HL-60 (cell line): ENCODE data around the gene IGFN1.

Source experiments
- DNase-seq, 2 experiments: peaks; one replicate each; pipeline ENCODE4 v3.0.0-alpha.2; 2010 to 2020; ENCODE audit warnings: low read depth in 1 of 2, low spot score in 1 of 2
- H3K27ac ChIP-seq: fragments of 250-450 bp; sonication (Bioruptor Pico); replicated peaks from 2 replicates; pipeline ENCODE4 v1.5.1; 2020; ENCODE audit warnings: mild to moderate bottlenecking, moderate library complexity
- H3K27me3 ChIP-seq: fragments of 250-450 bp; sonication (Bioruptor Pico); 2 replicates; pipeline ENCODE4 v1.5.1; 2021; ENCODE audit warnings: mild to moderate bottlenecking, moderate library complexity; ENCODE audit not compliant: insufficient read depth, poor library complexity, severe bottlenecking
- H3K4me3 ChIP-seq: replicated peaks from 2 replicates; pipeline ENCODE4 v1.5.1; 2011; ENCODE audit warnings: mild to moderate bottlenecking, control low read depth, low read length; ENCODE audit not compliant: insufficient read depth
- CTCF ChIP-seq: IDR thresholded peaks from one replicate; pipeline ENCODE4 v1.5.1; 2011; ENCODE audit warnings: low read length, control low read depth, inconsistent platforms; ENCODE audit not compliant: insufficient read depth
- GABPA ChIP-seq: IDR thresholded peaks from 2 replicates; pipeline ENCODE4 v1.6.1; 2012; ENCODE audit warnings: low read depth
- POLR2AphosphoS5 ChIP-seq: IDR thresholded peaks from 2 replicates; pipeline ENCODE4 v1.6.1; 2012; ENCODE audit warnings: low read depth
- REST ChIP-seq: IDR thresholded peaks from 2 replicates; pipeline ENCODE4 v1.6.1; 2012; ENCODE audit warnings: low read depth; ENCODE audit not compliant: insufficient replicate concordance
- SPI1 ChIP-seq: IDR thresholded peaks from 2 replicates; pipeline ENCODE4 v1.6.1; 2012; ENCODE audit warnings: low read depth, mild to moderate bottlenecking, borderline replicate concordance

IGFN1 gene

GRCh38 chr1:201223852-201224665 is 33.4 kb downstream of the IGFN1 start:
- TF ChIP-seq GABPA (no peak), CTCF (no peak), POLR2AphosphoS5 (no peak), SPI1 (no peak), REST (no peak)
- no peak overlapping the region for H3K27ac ChIP-seq
- peaks cover 2% of the 10 kb centered on the region for H3K27me3 ChIP-seq
- DNase-seq = no peak
- H3K4me3 ChIP-seq = no peak overlapping the region

DNA sequence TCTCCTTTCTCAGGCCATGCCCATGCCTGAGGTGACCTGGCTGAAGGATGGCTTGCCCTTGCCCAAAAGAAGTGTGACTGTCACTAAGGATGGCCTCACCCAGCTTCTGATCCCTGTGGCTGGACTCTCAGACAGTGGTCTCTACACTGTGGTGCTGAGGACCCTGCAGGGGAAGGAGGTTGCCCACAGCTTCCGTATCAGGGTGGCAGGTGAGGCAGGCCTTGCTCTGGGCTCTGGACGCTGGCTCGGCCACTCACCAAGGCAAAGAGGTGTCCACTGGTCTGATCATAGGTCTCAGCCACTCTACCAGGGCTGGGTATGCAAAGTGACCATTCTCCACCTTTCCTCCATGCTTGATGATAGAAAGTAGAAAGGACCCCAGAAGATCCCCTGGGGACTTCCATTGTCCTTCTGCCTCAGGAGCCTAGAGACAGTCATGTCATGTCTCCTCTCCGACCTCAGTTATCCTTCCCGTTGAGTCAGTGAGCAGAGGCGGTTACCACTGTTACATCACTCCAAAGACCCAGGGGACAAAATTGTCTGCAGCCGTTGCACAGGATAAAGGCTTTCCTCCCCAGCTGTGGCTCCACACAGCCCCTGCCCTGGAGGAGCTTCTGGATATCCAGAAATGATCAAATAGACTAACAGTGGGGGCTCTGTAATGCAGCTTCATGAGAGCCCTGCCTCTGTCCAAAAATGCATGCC is 34.2 kb downstream of the IGFN1 start:
- H3K27me3 ChIP-seq = peaks cover 2% of the 10 kb centered on the region
- H3K4me3 ChIP-seq = no peak overlapping the region
- TF ChIP-seq GABPA = no peak
- no peak for TF ChIP-seq CTCF
- TF ChIP-seq REST = no peak
- no peak for TF ChIP-seq SPI1
- no peak for TF ChIP-seq POLR2AphosphoS5
- peak in 1 of 2 experiments; percentile 10 for DNase-seq
- H3K27ac ChIP-seq = no peak overlapping the region

- Histone ChIP-seq H3K4me3 (no peak overlapping the region), H3K27me3 (peaks cover 2% of the 10 kb centered on the region), H3K27ac (no peak overlapping the region)
- TF ChIP-seq SPI1 (no peak), CTCF (no peak)
- DNase-seq = no peak
Measured at GRCh38 chr1:201226178-201226514, 35.5 kb downstream of the IGFN1 start.
